Large intestine (tissue), 3 donors: ENCODE measurements around the gene CHST4. TPM values are rescaled to one million over a fixed set of nuclear protein-coding genes. Genes with fewer than 3 reads are reported as not detected.

Experiments used
- DNase-seq, 2 donors: peaks; one replicate each; pipeline versions ENCODE4 v3.0.0 to v3.0.0-alpha.2; 2013
- H3K27ac ChIP-seq: one replicate; pipeline ENCODE4 v1.5.1; 2013; ENCODE audit warnings: low read length
- H3K27me3 ChIP-seq: 2 replicates; pipeline ENCODE4 v1.6.1; 2013; ENCODE audit warnings: low read length; ENCODE audit not compliant: control insufficient read depth, insufficient read depth
- H3K36me3 ChIP-seq: 2 replicates; pipeline ENCODE4 v1.6.1; 2013; ENCODE audit warnings: low read length; ENCODE audit not compliant: control insufficient read depth, insufficient read depth
- H3K4me1 ChIP-seq: one replicate; pipeline ENCODE4 v1.6.1; 2013; ENCODE audit warnings: low read length; ENCODE audit not compliant: control insufficient read depth, insufficient read depth
- H3K4me3 ChIP-seq: one replicate; pipeline ENCODE4 v1.5.1; 2013; ENCODE audit warnings: low read length
- H3K9me3 ChIP-seq: one replicate; pipeline ENCODE4 v1.6.1; 2013; ENCODE audit warnings: mild to moderate bottlenecking, low read depth, low read length, moderate library complexity; ENCODE audit not compliant: control insufficient read depth
- WGBS: methylation state at CpG from one replicate; pipeline ENCODE4 v1.1.5; 2013; ENCODE audit warnings: low lambda C conversion rate; ENCODE audit not compliant: insufficient coverage; 5-methylcytosine and 5-hydroxymethylcytosine counted together
- polyA plus RNA-seq: library from polyadenylated mRNA; unstranded; fragments of 120-200 nt; gene quantifications from one replicate; pipeline ENCODE4 v1.2.1, GENCODE V29; 2013

CHST4 gene
- polyA plus RNA-seq, 1 donor: 0.12 TPM

DNA sequence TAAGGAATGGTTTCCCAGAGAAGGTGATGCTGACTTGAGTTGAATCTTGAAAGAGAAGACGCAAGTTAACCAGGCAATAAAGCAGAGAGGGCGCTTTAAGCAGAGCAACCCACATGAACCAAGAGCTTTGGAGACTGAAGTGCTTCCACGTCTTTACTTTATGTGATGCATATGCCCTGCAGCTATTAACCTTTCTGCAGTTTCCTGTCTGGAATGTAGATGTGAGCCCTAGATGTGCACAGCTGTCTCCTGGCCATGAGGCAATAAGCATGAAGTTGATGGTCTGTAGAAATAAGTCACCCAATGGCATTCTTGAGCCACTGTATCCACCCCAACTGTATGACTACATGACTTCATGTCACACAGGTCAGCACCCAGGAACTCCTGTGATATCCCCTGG lies 5.7 kb upstream of the CHST4 start:
- Histone ChIP-seq H3K4me3 (no peak overlapping the region), H3K4me1 (no peaks in the 10 kb centered on the region), H3K36me3 (no peaks in the 10 kb centered on the region), H3K27me3 (peaks cover 13% of the 10 kb centered on the region), H3K27ac (no peak overlapping the region), H3K9me3 (peaks cover 4% of the 10 kb centered on the region)
- DNase-seq: no peak
- 100% methylated on average over 2 of the region's 3 CpGs for WGBS

DNA sequence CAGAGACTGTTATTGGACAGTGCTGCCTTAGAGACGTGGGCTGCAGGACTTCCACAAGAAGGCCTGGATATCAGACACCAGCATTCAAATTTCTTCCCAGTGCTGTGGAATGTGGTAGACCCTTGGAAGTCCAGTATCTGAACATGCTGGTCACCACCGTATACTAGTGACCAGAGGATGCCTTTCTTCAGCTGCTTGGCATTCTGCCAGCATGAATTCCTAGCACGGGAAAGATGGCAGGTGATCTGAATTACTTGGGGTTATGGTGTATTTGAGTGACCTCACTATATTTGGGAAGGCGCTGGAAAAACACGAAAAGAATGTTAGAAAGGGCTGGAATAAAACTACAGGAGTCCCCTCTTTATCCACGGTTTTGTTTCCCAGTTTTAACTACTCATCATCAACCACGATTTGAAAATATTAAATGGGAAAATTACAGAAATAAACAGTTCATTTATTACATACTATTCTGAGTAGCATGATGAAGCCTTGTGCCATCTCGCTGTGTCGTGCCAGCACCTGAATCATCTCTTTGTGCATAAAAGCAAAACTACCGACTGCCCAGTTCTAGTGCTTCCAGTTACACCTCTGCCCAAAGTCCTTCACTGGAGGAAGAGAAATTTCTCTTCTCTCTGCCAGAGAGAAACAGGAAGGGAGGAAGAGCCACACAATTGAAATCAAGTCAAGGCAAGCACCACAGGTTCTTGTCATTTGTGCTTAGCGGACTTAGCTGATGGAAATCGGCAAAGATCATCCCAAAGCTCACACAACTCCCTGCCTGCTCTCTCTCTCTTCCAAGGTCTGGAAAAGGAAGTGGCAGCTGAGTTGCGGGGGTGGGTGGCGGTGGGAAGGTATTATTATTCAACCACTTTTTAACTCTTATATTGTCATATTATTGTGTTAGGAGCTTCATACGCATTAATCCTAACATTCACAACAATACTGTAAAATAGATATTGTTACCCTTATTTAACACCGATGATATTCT lies 1.4 kb upstream of the CHST4 start:
- H3K36me3 ChIP-seq: no peaks in the 10 kb centered on the region
- H3K27ac ChIP-seq: no peak overlapping the region
- no peaks in the 10 kb centered on the region for H3K4me1 ChIP-seq
- no peaks in the 10 kb centered on the region for H3K9me3 ChIP-seq
- WGBS: 87% methylated on average over 7 of the region's 16 CpGs
- H3K27me3 ChIP-seq: peaks cover 36% of the 10 kb centered on the region
- DNase-seq: no peak
- no peak overlapping the region for H3K4me3 ChIP-seq

GRCh38 chr16:71528257-71528656 lies 2.0 kb downstream of the CHST4 start:
- H3K9me3 ChIP-seq: no peaks in the 10 kb centered on the region
- H3K27ac ChIP-seq: no peak overlapping the region
- no peak for DNase-seq
- H3K27me3 ChIP-seq: peaks cover 36% of the 10 kb centered on the region
- H3K4me3 ChIP-seq: no peak overlapping the region
- no peaks in the 10 kb centered on the region for H3K36me3 ChIP-seq
- no peaks in the 10 kb centered on the region for H3K4me1 ChIP-seq
- no CpG with 5 or more reads among the region's 1 CpG for WGBS

DNA sequence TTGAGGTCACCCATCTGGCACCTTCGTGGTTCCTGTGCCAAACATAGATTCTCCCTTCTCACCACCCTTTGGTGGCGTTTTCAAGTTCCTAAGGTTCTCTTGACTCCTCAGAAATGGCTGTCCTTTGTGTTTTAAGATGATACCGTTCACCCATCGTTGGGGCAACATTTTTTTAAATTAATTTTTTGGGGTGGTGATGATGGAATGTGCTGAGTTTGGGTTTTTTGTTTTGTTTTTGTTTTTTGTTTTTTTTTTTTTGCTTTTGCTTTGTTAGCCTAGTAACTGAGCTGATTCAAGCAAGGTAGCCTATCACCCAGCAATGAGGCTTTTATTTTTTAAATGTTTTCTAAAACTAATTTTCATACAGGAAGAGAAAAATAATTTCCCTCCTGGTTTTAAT lies 2.6 kb downstream of the CHST4 start:
- H3K4me1 ChIP-seq: no peaks in the 10 kb centered on the region
- WGBS: 100% methylated on average over 1 of the region's 4 CpGs
- H3K27me3 ChIP-seq: peaks cover 32% of the 10 kb centered on the region
- no peak for DNase-seq
- no peaks in the 10 kb centered on the region for H3K36me3 ChIP-seq
- no peak overlapping the region for H3K4me3 ChIP-seq
- no peak overlapping the region for H3K27ac ChIP-seq
- H3K9me3 ChIP-seq: no peaks in the 10 kb centered on the region

DNA sequence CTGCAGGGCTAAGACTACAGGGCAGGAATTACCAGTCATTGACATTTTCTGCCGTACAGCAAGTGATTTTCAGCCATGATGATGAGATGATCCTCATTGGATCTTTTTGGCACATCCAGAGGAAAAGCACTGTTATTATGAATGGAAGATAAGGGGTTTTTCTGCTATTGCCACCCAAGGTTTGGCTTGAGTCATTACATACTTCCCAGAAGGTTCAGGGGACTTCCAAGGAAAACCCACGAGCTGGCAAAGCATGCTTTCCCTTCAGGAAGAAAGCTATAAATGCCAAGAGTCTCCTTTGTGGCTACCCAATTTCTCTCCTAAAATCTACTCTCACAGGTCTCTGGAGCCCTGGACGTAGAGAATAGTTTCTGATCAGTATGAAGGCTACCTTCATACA lies 6.1 kb downstream of the CHST4 start:
- no peak for DNase-seq
- H3K4me1 ChIP-seq: no peaks in the 10 kb centered on the region
- no peaks in the 10 kb centered on the region for H3K9me3 ChIP-seq
- H3K36me3 ChIP-seq: no peaks in the 10 kb centered on the region
- no CpG with 5 or more reads among the region's 3 CpGs for WGBS
- peaks cover 10% of the 10 kb centered on the region for H3K27me3 ChIP-seq
- H3K4me3 ChIP-seq: no peak overlapping the region
- no peak overlapping the region for H3K27ac ChIP-seq

DNA sequence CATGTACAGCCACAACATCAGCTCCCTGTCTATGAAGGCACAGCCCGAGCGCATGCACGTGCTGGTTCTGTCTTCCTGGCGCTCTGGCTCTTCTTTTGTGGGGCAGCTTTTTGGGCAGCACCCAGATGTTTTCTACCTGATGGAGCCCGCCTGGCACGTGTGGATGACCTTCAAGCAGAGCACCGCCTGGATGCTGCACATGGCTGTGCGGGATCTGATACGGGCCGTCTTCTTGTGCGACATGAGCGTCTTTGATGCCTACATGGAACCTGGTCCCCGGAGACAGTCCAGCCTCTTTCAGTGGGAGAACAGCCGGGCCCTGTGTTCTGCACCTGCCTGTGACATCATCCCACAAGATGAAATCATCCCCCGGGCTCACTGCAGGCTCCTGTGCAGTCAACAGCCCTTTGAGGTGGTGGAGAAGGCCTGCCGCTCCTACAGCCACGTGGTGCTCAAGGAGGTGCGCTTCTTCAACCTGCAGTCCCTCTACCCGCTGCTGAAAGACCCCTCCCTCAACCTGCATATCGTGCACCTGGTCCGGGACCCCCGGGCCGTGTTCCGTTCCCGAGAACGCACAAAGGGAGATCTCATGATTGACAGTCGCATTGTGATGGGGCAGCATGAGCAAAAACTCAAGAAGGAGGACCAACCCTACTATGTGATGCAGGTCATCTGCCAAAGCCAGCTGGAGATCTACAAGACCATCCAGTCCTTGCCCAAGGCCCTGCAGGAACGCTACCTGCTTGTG lies 10.7 kb downstream of the CHST4 start:
- Histone ChIP-seq H3K36me3 (no peaks in the 10 kb centered on the region), H3K4me3 (no peak overlapping the region), H3K27me3 (no peaks in the 10 kb centered on the region), H3K4me1 (no peaks in the 10 kb centered on the region), H3K9me3 (no peaks in the 10 kb centered on the region), H3K27ac (no peak overlapping the region)
- no CpG with 5 or more reads among the region's 28 CpGs for WGBS
- DNase-seq: no peak

- WGBS: no CpG with 5 or more reads among the region's 6 CpGs
- DNase-seq: peak; percentile 17 to 27
- Histone ChIP-seq H3K4me1 (no peaks in the 10 kb centered on the region), H3K4me3 (no peak overlapping the region), H3K27ac (no peak overlapping the region), H3K36me3 (no peaks in the 10 kb centered on the region), H3K27me3 (no peaks in the 10 kb centered on the region), H3K9me3 (no peaks in the 10 kb centered on the region)
These were observed 11.4 kb downstream of the CHST4 start for GRCh38 chr16:71537643-71538042.

- DNase-seq: peak in 1 of 2 donors; percentile 8
These were observed 16.2 kb downstream of the CHST4 start for GRCh38 chr16:71542377-71542776.

DNA sequence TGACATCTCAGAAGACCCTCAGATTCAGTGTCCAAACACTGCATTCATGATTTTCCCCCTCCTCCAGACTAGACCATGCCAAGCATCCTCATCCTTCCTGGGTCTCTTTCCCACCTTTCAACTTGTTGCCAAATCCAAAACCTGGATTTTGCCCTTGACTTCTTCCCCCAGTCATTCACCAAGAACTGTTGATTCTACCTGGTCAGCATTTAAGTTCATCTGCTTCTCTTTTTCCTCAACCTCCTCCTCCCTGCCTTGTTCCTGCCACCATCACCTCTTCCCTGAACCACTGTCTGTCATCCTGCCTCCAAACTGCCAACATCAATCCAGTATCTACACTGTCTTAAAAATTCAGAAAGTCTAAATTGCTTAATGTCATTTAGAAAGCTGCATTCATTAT lies 20.9 kb downstream of the CHST4 start:
- Histone ChIP-seq H3K9me3 (no peaks in the 10 kb centered on the region), H3K27ac (no peak overlapping the region), H3K36me3 (no peaks in the 10 kb centered on the region), H3K27me3 (no peaks in the 10 kb centered on the region), H3K4me1 (no peaks in the 10 kb centered on the region), H3K4me3 (no peak overlapping the region)
- no peak for DNase-seq

More at GRCh38 chr16:71542377-71542776, 16.2 kb downstream of the CHST4 start:
- no peaks in the 10 kb centered on the region for H3K27me3 ChIP-seq
- H3K27ac ChIP-seq: no peak overlapping the region
- H3K36me3 ChIP-seq: no peaks in the 10 kb centered on the region
- no peaks in the 10 kb centered on the region for H3K9me3 ChIP-seq
- no peak overlapping the region for H3K4me3 ChIP-seq
- WGBS: no CpG with 5 or more reads among the region's 11 CpGs
- no peaks in the 10 kb centered on the region for H3K4me1 ChIP-seq

DNA sequence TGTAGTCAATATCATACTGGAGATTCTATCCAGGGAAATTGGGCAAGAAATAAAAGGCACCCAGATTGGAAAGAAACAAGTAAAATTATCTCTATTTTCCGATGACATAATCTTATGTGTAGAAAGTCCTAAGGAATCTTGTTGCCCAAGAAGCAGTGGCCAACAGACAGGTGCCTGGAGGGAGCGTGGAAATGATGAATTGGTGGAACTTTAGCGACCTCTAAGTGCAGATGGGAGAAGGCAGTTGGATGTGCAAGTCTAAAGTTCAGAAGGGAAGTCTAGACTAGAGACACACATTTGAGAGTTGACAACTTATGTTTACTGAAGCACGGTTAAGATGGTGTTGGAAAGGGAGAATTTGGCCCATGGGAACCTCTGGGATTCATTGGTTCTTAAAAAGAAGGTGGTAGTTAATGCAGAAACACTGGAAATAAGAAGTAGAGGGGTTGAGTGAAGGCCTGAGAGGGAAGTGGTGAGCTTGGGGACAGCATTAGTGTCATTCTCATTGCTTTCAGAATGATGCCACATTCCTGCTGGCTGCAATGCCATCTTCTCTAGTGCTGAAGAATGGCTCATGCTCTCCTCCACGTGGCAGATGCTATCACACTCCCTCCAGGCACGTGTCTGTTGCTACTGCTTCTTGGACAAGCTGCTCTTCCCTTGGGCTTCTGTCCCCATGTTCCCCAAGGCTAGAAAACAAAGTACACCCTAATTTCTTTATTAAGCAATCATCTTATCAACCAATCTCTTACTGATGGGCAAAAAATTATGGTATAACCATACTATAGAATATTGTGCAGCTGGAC lies 26.7 kb downstream of the CHST4 start:
- no peak overlapping the region for H3K27ac ChIP-seq
- H3K36me3 ChIP-seq: no peaks in the 10 kb centered on the region
- H3K4me1 ChIP-seq: no peaks in the 10 kb centered on the region
- no peaks in the 10 kb centered on the region for H3K27me3 ChIP-seq
- peak; percentile 39 to 49 for DNase-seq
- H3K9me3 ChIP-seq: peaks cover 3% of the 10 kb centered on the region
- no CpG with 5 or more reads among the region's 6 CpGs for WGBS
- no peak overlapping the region for H3K4me3 ChIP-seq
